PFSK-1 (cell line): ENCODE data around the gene NMRK2.

Source experiments
- POLR2AphosphoS5 ChIP-seq: IDR thresholded peaks from 2 replicates; pipeline ENCODE4 v1.6.1; 2012; ENCODE audit warnings: low read depth, mild to moderate bottlenecking, control low read depth, low read length, moderate library complexity
- REST ChIP-seq, 2 experiments: IDR thresholded peaks; 2 replicates each; pipeline versions ENCODE4 v1.6.1 to v1.8.0; 2011 to 2012; ENCODE audit warnings: low read depth in 2 of 2, low read length in 2 of 2, control low read depth in 1 of 2, inconsistent platforms in 1 of 2, mild to moderate bottlenecking in 1 of 2, moderate library complexity in 1 of 2; ENCODE audit not compliant: insufficient read depth in 1 of 2
- SIN3A ChIP-seq: IDR thresholded peaks from 2 replicates; pipeline ENCODE4 v1.6.1; 2012; ENCODE audit warnings: mild to moderate bottlenecking, low read length, moderate library complexity, borderline replicate concordance; ENCODE audit not compliant: insufficient read depth

DNA sequence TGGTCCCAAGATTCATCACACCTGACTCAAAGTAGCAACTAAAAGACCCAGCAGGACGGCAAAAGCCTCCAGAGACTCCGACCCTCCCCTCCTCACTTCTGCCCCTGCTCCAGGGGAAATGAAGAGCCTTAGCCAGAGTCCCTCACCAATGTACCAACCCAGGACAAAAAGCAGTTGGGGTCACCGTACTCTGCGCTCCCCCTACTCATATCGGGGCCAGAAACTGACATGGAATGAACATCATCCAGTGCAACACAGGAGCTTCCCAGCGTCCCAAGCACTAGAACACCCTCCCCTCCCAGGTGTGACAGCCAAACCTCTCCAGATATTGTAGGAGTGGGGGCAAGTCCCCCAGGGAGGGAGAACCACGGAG is 50.7 kb downstream of the NMRK2 start:
- TF ChIP-seq REST (IDR thresholded peaks at IDR 0.05; ENCODE audit: insufficient read depth in 1 of 2, low read depth in 2 of 2, low read length in 2 of 2) (no peak), POLR2AphosphoS5 (no peak; the same call in 1 of the 2 replicates), SIN3A (no peak)
